Loucy (cell line): Measurements from ENCODE around the gene SH3RF2.

ENCODE experiments used
- CTCF ChIP-seq: fragments of 200-600 bp; sonication (generic); conservative IDR thresholded peaks from 2 replicates; pipeline ENCODE4 v1.5.1; 2014; ENCODE audit warnings: mild to moderate bottlenecking, antibody characterized with exemption, low read length
- EZH2phosphoT487 ChIP-seq: fragments of 200-600 bp; IDR thresholded peaks from 2 replicates; pipeline ENCODE4 v1.6.1; 2018; ENCODE audit warnings: antibody characterized with exemption, mild to moderate bottlenecking, moderate library complexity, borderline replicate concordance

- no peak for TF ChIP-seq CTCF
- no peak for TF ChIP-seq EZH2phosphoT487
Observed at GRCh38 chr5:146013761-146014160, 77.4 kb downstream of the SH3RF2 start.
